ENCODE measurements around the gene CBX6.
A peak's percentile ranks its signal among the peaks of the same experiment; 100 is the strongest.

CBX6 gene

DNA sequence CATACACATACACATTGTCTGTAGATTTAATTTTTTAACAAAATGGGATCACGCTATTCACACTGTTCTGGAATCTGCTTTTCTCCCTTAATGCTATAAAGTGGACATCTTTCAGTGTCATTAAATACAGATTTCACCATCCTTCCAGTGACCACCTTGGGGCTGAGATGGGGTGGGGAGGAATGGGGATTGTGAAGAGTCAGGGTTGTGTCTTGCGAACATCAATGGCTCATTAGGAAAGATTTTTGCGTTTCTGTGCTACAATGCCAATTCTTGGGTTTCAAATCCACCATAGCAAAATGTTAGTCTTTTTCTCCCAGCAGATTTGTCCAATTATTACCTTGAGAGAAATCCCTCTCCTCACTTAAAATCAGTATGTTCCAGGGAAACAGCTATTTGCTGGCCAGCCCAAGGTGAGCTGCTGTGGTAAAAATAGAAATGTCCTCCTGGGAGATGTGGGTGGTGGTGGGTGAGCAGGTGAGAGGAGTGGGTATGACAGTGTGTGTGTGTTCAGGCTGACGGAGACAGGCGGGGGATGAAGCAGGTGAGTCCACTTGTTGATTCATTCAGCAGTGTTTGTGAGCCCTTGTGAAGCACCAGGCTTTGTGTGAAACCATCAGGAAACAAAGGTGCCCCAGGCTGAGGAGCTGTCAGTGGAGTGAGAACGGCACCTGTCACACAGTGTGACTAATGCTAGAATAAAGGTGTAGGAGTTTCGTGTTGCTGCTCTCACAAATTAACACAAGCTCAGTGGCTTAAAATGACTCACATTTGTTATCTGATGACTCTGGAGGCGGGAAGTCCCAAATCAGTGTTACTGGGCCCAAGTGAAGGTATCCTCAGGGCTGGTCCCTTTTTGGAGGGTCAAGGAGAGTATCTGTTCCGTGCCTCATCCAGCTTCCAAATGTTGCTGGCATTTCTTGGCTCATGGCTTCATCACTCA, 1.7 kb upstream of the CBX6 start:
- no peak for DNase-seq (ENCODE audit: low read depth, low spot score)

DNA sequence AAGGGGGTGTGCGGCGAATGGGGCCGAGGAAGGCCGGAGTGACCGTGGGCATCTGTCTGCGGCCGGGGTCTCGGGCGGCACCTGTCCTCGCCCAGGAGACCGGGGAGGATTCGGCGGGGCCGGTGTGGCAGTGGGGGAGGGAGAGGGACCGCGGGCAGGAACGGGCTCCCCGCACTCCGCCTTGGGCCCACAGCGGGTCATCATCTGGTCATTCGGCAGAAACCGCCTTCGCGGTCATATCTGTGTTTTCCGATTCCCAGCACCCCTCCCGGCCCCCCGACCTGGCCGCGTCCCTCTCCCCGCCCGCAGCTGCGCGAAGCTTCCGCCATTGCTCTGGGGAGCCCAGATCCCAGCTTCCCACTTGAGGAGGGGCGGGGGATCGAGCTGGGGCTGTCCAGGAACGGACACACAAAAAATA, 824 bp upstream of the CBX6 start:
- DNase-seq (ENCODE audit: low read depth, low spot score), result no peak

DNA sequence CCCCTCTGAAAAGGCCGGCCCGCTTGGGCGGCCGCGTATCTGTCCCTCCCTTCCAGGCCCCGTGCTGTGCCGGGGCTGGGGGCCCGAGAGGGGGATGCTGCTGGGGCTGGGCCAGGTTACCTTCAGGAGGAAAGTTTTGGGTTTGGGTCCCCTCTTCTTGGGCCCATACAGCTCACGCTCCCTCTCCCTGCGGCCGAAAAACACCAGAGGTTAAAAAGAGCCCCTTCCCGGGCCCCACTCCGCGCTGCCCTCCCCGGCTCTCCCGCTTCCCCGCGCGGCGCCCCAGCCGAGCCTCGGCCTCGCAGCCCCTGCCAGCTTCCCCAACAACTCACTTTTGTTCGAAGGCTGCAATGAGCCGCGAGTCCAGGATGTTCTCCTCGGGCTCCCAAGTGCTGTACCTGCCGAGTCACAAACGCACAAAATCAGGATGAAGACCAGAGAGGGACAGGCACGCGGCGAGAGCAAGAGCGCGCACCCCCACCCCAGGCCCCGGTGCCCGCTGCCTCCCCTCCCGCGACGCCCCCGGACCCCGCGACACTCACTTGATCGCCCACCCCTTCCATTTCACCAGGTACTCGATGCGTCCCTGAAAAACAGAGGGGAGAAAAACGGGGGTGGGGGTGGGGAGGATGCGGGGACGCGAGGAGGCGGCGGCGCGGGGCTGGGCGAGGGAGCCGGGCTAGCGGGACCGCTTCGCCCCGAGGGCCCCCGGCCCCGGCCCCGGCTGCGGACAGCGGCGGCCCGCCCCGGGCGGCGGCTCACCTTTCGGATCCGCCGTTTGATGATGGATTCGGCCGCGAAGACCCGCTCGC, 450 bp downstream of the CBX6 start:
- DNase-seq (ENCODE audit: low read depth, low spot score), result no peak

DNA sequence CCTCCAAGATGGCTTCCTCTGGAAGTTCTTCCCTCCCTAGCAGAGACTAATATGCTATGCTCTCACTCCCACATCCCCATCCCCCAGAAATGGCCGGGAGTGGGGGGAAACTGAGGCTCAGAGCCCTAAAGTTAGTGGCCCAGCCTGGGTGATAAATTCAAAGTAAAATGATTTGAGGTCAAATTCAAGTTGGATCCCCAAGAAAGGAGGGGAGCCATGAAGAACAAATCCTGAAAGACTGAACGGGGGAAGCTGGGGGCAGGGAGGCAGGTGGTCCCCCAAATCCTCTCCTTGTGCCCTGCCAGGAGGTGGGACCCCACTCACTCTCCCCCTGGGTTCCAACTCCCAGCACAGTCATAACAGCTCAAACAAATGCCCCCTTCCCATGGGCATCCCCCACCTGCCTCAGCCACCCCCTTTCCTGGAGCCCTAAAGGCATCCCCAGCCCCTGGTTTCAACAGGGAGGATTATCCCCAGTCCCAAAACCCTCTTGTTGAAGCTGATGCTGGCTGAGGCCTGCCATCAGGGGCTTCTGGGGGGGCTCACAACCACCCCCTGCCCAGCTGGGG, 1.1 kb downstream of the CBX6 start:
- no peak for DNase-seq (ENCODE audit: low read depth, low spot score)

DNA sequence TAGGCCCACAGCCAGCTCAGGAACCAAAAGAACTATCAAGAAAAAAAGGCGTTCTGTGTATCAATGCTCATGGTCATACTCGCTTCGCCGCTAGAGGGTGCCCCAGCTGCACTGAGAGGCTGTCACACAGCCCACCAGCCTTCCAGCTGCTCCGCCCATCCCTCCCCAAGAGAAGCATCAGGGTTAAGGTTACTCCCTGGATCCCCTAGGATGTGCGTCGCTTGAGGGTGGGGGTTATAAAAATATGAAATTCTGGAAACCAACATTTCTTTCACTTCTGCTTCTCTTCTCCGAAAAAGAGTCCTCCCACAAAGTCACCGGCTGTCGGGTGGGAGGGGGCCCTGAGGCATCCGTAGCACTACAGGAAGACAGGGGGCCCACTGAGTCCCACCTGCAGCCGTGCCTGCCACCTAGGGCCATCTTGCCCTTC, 1.7 kb downstream of the CBX6 start:
- DNase-seq (ENCODE audit: low read depth, low spot score), result peak; percentile 65

DNA sequence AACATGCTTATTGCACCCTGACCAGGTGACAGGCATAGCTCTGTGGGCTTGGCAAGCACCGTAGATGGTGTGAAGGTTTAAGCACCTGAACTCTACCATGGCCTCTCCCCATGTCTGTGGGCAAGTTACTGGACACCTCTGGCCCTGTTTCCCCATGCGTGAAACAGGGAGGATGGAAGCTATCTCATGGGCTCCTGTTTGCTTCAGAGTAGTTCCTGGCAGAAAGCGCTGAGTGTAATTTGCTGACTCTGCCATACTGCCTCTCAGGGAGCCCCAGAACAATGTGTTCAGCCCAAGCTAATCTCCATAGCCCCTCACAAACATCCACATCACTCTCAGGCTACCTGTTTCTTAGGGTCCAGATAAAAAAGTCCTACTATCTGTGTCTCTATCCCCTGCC, 2.4 kb downstream of the CBX6 start:
- no peak for DNase-seq (ENCODE audit: low read depth, low spot score)

DNA sequence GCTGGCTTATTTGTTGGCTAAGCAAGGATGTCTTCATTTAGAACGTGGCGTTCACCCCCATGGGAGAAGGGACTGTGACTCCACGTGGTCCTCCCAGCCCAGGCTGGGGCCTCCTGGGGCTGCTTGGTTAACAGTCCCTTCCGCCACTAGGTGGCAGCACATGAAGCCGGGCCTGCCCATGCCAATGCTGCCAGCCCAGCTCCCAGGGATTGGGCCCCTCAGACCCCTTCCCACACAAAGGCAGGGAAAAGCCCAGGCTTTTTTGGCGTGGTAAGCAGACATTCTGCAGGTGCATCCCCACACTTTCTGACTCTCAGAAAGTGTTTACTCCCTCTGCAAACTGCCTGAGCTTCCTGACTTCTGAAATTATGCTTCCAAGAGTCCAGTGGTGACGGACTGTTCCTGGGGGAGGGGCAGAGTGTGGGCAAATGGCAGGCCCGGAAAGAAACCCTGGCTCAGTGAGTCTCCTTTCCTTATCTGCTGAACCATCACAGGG, 3.1 kb downstream of the CBX6 start:
- DNase-seq (ENCODE audit: low read depth, low spot score), result no peak

DNA sequence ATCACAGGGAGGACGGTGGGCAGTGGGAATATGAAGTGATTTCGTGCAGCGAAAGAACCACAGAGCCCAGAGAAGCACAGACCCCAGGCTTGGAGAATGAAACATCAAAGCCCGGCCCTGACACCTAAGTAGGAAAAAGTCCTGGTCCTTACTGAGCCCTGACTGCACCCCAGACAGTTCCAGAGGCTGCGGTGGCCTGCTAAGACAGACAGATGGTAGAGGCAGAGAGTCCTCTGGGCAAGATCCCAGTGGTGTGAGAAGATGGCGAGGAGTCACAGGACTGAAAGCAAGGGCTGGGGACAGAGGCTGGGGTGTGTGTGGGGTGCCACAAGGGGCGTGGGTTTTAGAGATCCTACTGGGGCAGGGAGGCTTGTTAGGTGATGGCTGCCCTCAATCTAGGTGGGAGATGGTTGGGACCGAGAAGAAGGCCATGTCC, 3.7 kb downstream of the CBX6 start:
- DNase-seq (ENCODE audit: low read depth, low spot score), result no peak

DNA sequence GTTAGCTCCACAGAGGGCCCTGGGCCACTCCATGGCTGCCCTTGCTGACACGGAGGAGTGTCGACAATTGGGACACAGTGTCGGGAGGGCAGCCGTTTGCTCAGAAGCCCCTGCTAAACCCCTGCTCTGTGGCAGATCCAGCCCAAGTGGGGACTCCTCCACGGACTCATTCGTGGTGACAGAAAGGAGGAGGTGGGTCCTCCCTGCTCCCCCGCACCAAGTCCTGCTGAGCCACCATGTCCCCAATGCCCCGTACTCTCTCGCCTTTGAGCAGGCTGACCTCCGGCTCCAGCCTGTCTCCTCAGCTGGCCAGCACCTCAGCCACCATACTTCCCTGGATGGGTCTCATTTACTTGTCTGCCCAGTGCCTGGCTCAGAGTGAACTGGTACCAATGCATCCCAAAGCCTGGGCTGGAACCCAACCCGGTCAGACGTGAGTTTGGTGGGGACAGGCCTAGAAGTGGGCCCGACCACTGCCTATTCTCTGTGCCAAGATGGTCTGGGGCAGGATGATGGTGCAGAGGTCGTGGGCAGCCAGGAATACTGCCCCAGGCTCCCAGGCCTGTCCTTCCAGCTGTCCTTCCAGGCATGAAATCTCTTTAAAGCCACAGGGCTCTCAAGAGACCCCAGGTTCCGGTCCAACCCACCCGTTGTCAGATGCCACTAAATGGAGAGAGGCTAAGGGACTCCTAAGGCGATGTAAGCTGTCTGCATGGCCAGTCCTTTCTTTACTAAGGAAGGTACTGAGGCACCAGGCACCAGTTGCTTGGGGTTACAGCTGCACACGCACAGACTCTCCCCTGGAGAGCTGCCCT, 4.3 kb downstream of the CBX6 start:
- DNase-seq (ENCODE audit: low read depth, low spot score), result no peak

DNA sequence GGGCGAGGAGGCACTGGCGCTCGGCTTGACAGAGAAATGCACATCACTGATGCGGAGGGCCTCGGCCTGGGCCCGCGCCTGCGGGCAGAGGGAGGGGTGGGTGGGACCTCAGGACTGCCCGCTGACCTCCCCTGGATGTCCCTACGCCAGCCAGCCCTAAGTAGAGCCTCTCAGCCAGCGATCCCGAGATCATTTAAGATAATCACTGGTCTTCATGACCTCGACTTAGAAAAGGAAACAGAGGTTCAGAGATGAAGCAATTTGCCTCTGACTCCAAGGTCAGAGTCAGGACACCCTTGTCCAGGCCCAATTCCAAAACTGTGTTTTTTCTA, 4.9 kb downstream of the CBX6 start:
- DNase-seq (ENCODE audit: low read depth, low spot score), result no peak

DNA sequence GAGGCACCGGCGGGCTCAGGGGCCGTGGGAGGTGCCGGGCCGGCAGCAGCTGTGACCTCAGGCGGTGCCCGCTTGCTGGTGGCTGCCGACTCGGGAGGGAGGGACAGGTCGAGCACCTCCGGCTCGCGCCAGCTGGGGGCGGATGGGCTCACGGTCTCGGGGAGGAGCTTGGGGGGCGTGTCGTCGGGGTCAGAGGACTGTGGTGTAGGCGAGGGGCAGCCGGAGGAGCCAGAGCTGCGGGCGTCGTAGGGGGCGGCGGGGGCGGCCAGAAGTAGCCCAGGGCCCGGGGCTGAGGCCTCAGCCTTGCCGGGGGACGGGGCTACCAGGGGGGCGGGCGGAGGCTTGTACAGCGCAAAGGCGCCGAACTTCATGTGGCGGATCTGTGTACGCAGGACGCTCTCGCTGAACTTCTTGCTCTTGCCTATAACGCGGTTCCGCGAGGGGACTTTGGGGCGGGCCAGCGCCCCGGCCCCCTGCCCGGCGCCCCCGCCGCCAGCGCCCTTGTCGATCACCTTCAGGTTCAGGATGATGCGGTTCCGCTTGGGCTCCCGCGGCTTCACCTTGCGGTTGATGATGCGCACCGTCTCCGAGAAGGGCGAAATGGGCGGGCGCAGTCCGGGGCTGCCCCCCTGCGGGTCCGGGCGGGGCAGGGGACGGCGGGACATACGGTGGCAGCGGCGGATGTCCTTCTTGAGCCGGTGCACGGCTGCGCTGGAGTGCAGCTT, 5.5 kb downstream of the CBX6 start:
- DNase-seq (ENCODE audit: low read depth, low spot score), result no peak

DNA sequence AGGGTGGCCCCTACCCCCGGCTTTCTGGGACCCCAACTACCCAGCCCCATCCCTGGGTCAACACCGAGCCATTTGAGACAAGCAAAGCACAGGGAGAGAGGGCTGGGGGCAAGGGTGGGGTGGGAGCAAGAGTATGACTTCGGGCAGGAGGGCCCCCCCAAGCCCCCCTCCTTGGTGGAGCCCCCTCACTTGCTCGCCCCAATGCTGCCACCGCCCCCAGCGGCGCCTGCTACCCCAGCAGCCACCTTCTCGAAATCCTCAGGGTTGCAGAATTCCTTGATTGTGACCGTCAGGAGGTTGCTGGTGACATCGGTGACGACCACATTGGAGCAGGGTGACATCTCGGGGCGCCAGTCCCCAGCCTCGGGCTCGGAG, 6.0 kb downstream of the CBX6 start:
- DNase-seq (ENCODE audit: low read depth, low spot score), result no peak

DNA sequence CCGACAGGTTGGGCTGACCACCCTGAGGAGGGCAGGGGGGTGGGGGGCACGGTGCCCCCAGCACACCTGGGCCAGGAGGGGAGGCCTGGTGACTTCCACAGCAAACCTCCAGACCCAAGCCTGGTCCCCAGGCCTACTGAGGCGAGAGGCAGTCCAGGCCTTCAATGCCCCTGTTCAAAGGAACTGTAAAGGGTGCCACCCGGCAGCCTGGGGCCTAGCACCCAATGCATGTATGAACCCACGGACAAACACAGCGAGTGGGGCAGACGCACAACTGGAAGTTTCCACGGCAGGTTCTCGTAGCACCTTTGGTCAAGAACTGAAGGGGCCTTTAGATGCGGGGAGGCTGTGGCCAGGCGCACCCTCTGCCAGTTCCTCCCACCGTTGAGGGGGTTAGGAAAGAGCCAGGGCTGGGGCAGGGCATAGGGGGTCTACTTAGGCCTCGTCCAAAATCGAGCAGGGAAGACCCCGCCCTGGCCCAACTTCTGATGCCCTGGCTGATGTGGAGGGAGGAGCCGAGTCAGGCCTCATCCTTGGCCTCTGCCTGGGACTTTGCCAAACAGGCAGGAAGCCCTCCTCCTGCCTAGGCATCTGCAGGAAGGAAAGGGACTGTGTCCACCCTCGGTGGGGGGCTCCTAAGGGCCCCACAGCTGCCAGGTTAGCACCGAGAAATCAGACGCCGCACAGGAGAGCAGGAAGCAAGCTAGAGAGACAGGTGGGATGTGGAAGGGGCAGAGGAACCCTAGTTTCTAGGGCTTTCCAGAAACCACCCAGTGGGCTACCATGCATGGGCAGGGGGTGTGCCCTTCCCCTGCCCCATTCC, 6.6 kb downstream of the CBX6 start:
- DNase-seq (ENCODE audit: low read depth, low spot score), result no peak

DNA sequence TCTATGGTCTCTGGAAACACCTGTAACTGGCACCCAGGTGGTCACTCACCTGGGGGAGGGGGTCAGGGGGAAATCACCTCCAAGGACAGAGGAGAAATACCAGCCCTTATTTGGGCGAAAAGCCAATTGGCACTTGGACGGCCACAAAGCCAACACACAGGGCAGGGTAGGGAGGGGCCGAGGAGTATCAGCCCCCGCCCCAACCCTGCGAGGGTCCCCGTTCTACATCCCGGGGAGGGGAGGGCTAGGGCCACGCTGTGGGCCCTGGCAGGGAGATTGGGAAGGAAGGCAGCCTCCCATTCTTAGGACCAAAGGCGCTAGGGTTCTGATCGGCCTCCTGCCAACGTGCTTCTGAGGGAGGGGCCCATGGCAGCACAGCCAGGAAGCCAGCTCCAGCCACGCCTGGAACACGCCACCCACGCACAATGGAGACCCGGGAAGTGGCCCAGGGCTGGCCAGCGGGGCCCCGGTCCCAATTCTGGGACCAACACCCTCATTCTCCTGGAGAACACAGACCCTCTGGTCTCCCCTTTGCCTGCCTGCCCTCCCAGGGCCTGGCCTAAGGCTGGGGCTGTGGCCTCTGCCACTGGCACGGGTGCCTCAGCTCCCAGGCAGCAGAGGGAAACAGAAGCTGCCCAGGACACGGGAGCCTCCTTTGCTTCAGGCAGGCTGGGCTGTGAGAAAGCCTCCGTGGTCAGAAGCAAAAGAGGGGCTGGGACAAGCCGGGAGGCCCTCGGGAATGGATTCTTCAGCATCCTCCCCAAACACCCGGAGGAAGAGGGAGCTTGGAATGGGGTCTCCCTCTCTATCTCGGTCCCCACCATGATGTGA, 7.4 kb downstream of the CBX6 start:
- DNase-seq (ENCODE audit: low read depth, low spot score), result no peak

DNA sequence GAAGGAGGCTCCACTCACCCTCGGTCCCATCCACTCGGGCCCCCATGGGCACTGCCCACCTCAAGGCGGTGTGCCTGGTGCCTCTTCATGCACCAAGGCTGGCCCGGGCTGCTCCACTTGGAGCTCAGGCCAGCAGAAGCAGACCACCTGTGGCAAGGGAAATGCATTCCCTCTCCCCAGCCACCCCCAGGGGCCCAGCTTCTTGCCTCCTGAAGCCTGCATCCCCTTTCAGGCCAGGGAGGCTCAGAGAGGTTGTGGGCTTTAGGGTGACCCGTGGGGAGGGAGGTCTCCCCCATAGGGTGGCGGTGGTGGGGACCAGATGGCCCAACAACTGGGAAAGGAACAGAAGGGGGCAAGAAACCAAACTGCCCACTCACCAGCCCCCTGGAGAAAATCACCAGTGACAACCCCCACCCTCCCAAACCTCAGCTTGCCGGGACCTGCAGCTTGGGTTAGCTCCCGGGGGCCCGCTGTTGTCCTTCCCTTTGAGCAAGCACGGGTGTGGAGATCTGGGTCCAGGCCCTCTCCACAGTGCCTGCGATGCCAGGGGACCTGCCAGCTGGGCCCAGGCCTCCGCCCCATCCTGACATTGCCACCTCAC, 8.4 kb downstream of the CBX6 start:
- no peak for DNase-seq (ENCODE audit: low read depth, low spot score)

DNA sequence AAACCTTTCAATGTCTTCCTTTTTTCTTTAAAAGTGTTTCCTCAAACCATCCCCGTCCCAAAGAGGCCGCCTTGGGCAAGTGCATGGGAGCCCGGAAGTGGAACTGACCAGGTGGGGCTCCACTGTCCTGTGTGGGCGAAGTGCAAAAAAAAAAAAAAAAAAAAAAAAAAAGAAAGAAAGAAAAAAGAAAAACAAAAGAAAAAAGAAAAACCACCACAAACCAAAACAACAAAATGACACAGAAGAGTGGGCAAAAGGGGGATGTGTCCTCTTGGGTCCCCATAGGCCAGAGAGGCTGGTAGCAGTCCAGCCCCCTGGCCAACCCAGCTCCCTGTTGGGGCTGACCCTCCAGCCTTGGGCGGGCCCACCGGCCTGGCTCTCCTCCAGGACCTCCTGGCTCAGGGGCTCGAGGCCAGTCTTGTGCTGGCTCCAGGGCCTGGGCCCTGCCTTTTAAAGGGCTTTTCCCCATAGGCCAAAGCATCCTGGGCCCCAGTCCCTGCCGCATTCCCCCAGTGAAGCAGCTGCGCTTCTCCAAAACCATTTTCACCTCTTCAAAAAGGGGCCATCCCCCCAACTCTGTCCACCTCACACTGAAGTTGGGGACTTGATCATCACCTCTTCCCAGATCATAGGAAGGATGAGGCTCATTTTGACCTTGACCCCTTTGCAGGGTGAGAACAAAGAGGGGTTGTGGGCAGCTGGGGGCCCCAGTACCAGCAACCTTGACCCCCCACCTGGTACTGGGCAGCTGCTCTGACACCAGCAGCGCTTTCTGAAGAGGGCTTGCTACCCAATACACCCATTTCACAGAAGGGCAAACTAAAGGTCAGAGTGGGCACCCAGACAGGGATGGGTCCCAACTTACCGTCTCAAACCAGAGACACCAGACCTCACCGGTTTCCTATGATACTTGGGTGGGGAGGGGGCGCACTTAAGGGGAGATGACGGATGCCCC, 9.4 kb downstream of the CBX6 start:
- no peak for DNase-seq (ENCODE audit: low read depth, low spot score)

DNA sequence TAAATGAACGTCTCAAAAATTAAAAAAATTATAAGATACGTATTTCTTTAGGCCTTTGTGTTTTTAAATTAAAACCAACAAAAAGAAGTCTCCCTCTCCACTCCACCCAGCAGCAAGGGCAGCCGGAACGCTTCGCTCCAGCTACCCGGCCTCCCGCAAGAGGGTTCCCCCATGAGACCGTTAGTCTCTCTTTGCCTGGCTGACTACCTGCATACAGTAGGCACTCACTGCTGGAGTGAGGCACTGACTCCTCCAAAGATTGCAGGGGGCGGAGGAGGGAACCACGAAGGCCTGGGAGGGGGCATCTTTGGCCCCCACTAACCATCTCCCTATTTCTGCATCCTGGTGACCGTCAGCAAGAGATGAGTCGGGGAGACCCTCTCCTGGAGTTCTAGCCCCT, 10.1 kb downstream of the CBX6 start:
- DNase-seq (ENCODE audit: low read depth, low spot score), result no peak

Data from iPS DF 19.7 (cell line).